ENCODE measurements around the gene AHRR. TPM values are rescaled to one million over a fixed set of nuclear protein-coding genes. Genes with fewer than 3 reads are reported as not detected.

AHRR gene
- total RNA-seq, 4 donors from 2014 or later, result 0.26 to 9.1 (median 6.6) TPM; not detected in 1

GRCh38 chr5:402615-403359 lies 81.3 kb downstream of the AHRR start:
- DNase-seq, result no peak
- intact Hi-C loops (cut with DNase I; ENCODE audit: low total_unique reads), result no loop called here
- no peak overlapping the region for H3K4me3 ChIP-seq

GRCh38 chr5:403995-404394 lies 82.5 kb downstream of the AHRR start:
- DNase-seq, result no peak
- no peak for TF ChIP-seq CTCF (IDR thresholded peaks at IDR 0.05)
- no peak for TF ChIP-seq POLR2A (IDR thresholded peaks at IDR 0.05)
- no peak overlapping the region for H3K27ac ChIP-seq
- no peak overlapping the region for H3K4me3 ChIP-seq
- no peaks in the 10 kb centered on the region for H3K9me3 ChIP-seq
- H3K27me3 ChIP-seq, result no peaks in the 10 kb centered on the region
- intact Hi-C loops (cut with DNase I; ENCODE audit: low total_unique reads), result no loop called here
- no peaks in the 10 kb centered on the region for H3K4me1 ChIP-seq
- no peaks in the 10 kb centered on the region for H3K36me3 ChIP-seq

More at GRCh38 chr5:402615-403359, 81.3 kb downstream of the AHRR start:
- H3K4me1 ChIP-seq, result no peaks in the 10 kb centered on the region
- H3K27me3 ChIP-seq, result no peaks in the 10 kb centered on the region
- no peaks in the 10 kb centered on the region for H3K36me3 ChIP-seq
- TF ChIP-seq POLR2A (IDR thresholded peaks at IDR 0.05) (no peak), CTCF (IDR thresholded peaks at IDR 0.05) (no peak)
- H3K9me3 ChIP-seq, result no peaks in the 10 kb centered on the region
- no peak overlapping the region for H3K27ac ChIP-seq

GRCh38 chr5:404666-405241 lies 83.2 kb downstream of the AHRR start:
- H3K4me1 ChIP-seq, result no peaks in the 10 kb centered on the region
- H3K9me3 ChIP-seq, result no peaks in the 10 kb centered on the region
- H3K4me3 ChIP-seq, result no peak overlapping the region
- H3K36me3 ChIP-seq, result no peaks in the 10 kb centered on the region
- intact Hi-C loops (cut with DNase I; ENCODE audit: low total_unique reads), result no loop called here
- TF ChIP-seq CTCF (IDR thresholded peaks at IDR 0.05) (no peak), POLR2A (IDR thresholded peaks at IDR 0.05) (no peak)
- no peak overlapping the region for H3K27ac ChIP-seq
- DNase-seq, result no peak
- no peaks in the 10 kb centered on the region for H3K27me3 ChIP-seq

GRCh38 chr5:405421-405820 lies 83.9 kb downstream of the AHRR start:
- Histone ChIP-seq H3K36me3 (no peaks in the 10 kb centered on the region), H3K27me3 (no peaks in the 10 kb centered on the region), H3K27ac (no peak overlapping the region), H3K4me1 (no peaks in the 10 kb centered on the region), H3K4me3 (no peak overlapping the region), H3K9me3 (no peaks in the 10 kb centered on the region)
- DNase-seq, result no peak
- TF ChIP-seq POLR2A (IDR thresholded peaks at IDR 0.05), result no peak
- no peak for TF ChIP-seq CTCF (IDR thresholded peaks at IDR 0.05)
- intact Hi-C loops (cut with DNase I; ENCODE audit: low total_unique reads), result no loop called here

GRCh38 chr5:406041-406440 lies 84.5 kb downstream of the AHRR start:
- no peaks in the 10 kb centered on the region for H3K36me3 ChIP-seq
- no peak overlapping the region for H3K27ac ChIP-seq
- no peaks in the 10 kb centered on the region for H3K4me1 ChIP-seq
- intact Hi-C loops (cut with DNase I; ENCODE audit: low total_unique reads), result no loop called here
- no peaks in the 10 kb centered on the region for H3K9me3 ChIP-seq
- no peak overlapping the region for H3K4me3 ChIP-seq
- no peaks in the 10 kb centered on the region for H3K27me3 ChIP-seq
- no peak for DNase-seq
- TF ChIP-seq POLR2A (IDR thresholded peaks at IDR 0.05), result no peak
- no peak for TF ChIP-seq CTCF (IDR thresholded peaks at IDR 0.05)
